ENCODE measurements around the gene NUP35. TPM values are rescaled to one million over a fixed set of nuclear protein-coding genes. Genes with fewer than 3 reads are reported as not detected.

NUP35 gene
- total RNA-seq, 2 experiments from 2014 or later: 36.5 to 37.3 TPM

- POLR2A ChIA-PET: interaction anchor here (0.6 to 2.1 kb wide), 7 partner anchors 8 to 68 kb away, joined by 3 to 5 read pairs (median 3); no protein-coding TSS in a partner anchor
- Histone ChIP-seq H3K4me1 (ENCODE audit: insufficient read depth, low read length, poor library complexity, severe bottlenecking) (no peaks in the 10 kb centered on the region), H3K9me3 (ENCODE audit: low read length) (no peaks in the 10 kb centered on the region), H3K9me2 (ENCODE audit: insufficient read depth, low read length) (no peaks in the 10 kb centered on the region), H3K4me2 (ENCODE audit: low read length) (no peak overlapping the region), H3K79me2 (ENCODE audit: insufficient read depth, low read depth, low read length) (no peaks in the 10 kb centered on the region; the same call in 1 of the 2 replicates), H3K27ac (ENCODE audit: low read depth, low read length, poor library complexity, severe bottlenecking) (no peak overlapping the region), H3K36me3 (ENCODE audit: insufficient read depth, low read length) (peaks cover 71% of the 10 kb centered on the region), H2AFZ (ENCODE audit: low read length) (no peak overlapping the region), H3K4me3 (ENCODE audit: low read depth, low read length, poor library complexity, severe bottlenecking) (no peak overlapping the region), H4K20me1 (ENCODE audit: insufficient read depth, low read length) (no peaks in the 10 kb centered on the region)
- no TSS peak for BruUV-seq (replicated peaks)
- no peak for TF ChIP-seq CTCF (conservative IDR thresholded peaks at IDR 0.05; ENCODE audit: low read length)
- no peak for TF ChIP-seq EZH2phosphoT487 (IDR thresholded peaks at IDR 0.05; ENCODE audit: borderline replicate concordance, low read depth, low read length)
- no peak for DNase-seq (ENCODE audit: low spot score)
- intact Hi-C loops (cut with micrococcal nuclease; ENCODE audit: unreplicated experiment): no loop called here
- CTCF ChIA-PET (ENCODE audit: unreplicated experiment): no interaction called here
Measured at GRCh38 chr2:183195397-183195796, 71.2 kb downstream of the NUP35 start.

- H3K79me2 ChIP-seq (ENCODE audit: insufficient read depth, low read depth, low read length): no peaks in the 10 kb centered on the region; the same call in 1 of the 2 replicates
- H3K4me1 ChIP-seq (ENCODE audit: insufficient read depth, low read length, poor library complexity, severe bottlenecking): no peaks in the 10 kb centered on the region
- BruUV-seq (replicated peaks): no TSS peak
- TF ChIP-seq EZH2phosphoT487 (IDR thresholded peaks at IDR 0.05; ENCODE audit: borderline replicate concordance, low read depth, low read length): no peak
- no peak for TF ChIP-seq CTCF (conservative IDR thresholded peaks at IDR 0.05; ENCODE audit: low read length)
- DNase-seq (ENCODE audit: low spot score): no peak
- H3K4me2 ChIP-seq (ENCODE audit: low read length): no peak overlapping the region
- H3K27ac ChIP-seq (ENCODE audit: low read depth, low read length, poor library complexity, severe bottlenecking): no peak overlapping the region
- no peak overlapping the region for H2AFZ ChIP-seq (ENCODE audit: low read length)
- H3K4me3 ChIP-seq (ENCODE audit: low read depth, low read length, poor library complexity, severe bottlenecking): no peak overlapping the region
- H3K36me3 ChIP-seq (ENCODE audit: insufficient read depth, low read length): peaks cover 66% of the 10 kb centered on the region
- H4K20me1 ChIP-seq (ENCODE audit: insufficient read depth, low read length): no peaks in the 10 kb centered on the region
- ChIA-PET CTCF (ENCODE audit: unreplicated experiment) (no interaction called here), POLR2A (interaction anchor here (0.6 to 1.4 kb wide), 6 partner anchors 15 to 143 kb away, joined by 3 to 4 read pairs (median 3); no protein-coding TSS in a partner anchor)
- H3K9me2 ChIP-seq (ENCODE audit: insufficient read depth, low read length): no peaks in the 10 kb centered on the region
- intact Hi-C loops (cut with micrococcal nuclease; ENCODE audit: unreplicated experiment): no loop called here
- no peaks in the 10 kb centered on the region for H3K9me3 ChIP-seq (ENCODE audit: low read length)
Measured at GRCh38 chr2:183195998-183196409, 71.8 kb downstream of the NUP35 start.

- no peak overlapping the region for H2AFZ ChIP-seq (ENCODE audit: low read length)
- H3K36me3 ChIP-seq (ENCODE audit: insufficient read depth, low read length): peaks cover 33% of the 10 kb centered on the region
- no peak for TF ChIP-seq CTCF (conservative IDR thresholded peaks at IDR 0.05; ENCODE audit: low read length)
- TF ChIP-seq EZH2phosphoT487 (IDR thresholded peaks at IDR 0.05; ENCODE audit: borderline replicate concordance, low read depth, low read length): no peak
- no peak overlapping the region for H3K4me3 ChIP-seq (ENCODE audit: low read depth, low read length, poor library complexity, severe bottlenecking)
- H3K79me2 ChIP-seq (ENCODE audit: insufficient read depth, low read depth, low read length): no peaks in the 10 kb centered on the region
- H3K9me2 ChIP-seq (ENCODE audit: insufficient read depth, low read length): no peaks in the 10 kb centered on the region
- no peaks in the 10 kb centered on the region for H4K20me1 ChIP-seq (ENCODE audit: insufficient read depth, low read length)
- ChIA-PET POLR2A (no interaction called here), CTCF (ENCODE audit: unreplicated experiment) (no interaction called here)
- H3K27ac ChIP-seq (ENCODE audit: low read depth, low read length, poor library complexity, severe bottlenecking): no peak overlapping the region
- H3K9me3 ChIP-seq (ENCODE audit: low read length): peaks cover 9% of the 10 kb centered on the region; the same call in 1 of the 2 replicates
- no peaks in the 10 kb centered on the region for H3K4me1 ChIP-seq (ENCODE audit: insufficient read depth, low read length, poor library complexity, severe bottlenecking)
- no peak overlapping the region for H3K4me2 ChIP-seq (ENCODE audit: low read length)
- intact Hi-C loops (cut with micrococcal nuclease; ENCODE audit: unreplicated experiment): no loop called here
- BruUV-seq (replicated peaks): no TSS peak
- DNase-seq (ENCODE audit: low spot score): no peak
Measured at GRCh38 chr2:183204397-183204796, 80.2 kb downstream of the NUP35 start.
